Dendritic cell treated with granulocyte-macrophage colony-stimulating factor and Interleukin-4, amounts not matched to agents 40 ng/mL and 50 ng/mL, for 4 days (primary cell): ENCODE results near the gene CBL.
"Not testable (repeated sequence)": the region's sequence is repeated elsewhere in the genome, so short reads cannot be mapped to it uniquely, and the experiment has no call there.

Experiments
- H3K27ac Mint-ChIP-seq: one replicate; pipeline ENCODE4 v1.8.0; 2022; ENCODE audit warnings: mild to moderate bottlenecking, mixed read lengths
- H3K27me3 Mint-ChIP-seq: one replicate; pipeline ENCODE4 v1.8.0; 2022; ENCODE audit warnings: mild to moderate bottlenecking, mixed read lengths
- H3K36me3 Mint-ChIP-seq: one replicate; pipeline ENCODE4 v1.8.0; 2022; ENCODE audit warnings: low read depth, mixed read lengths
- H3K4me1 Mint-ChIP-seq: one replicate; pipeline ENCODE4 v1.8.0; 2022; ENCODE audit warnings: low read depth, mixed read lengths
- H3K4me3 Mint-ChIP-seq: one replicate; pipeline ENCODE4 v1.8.0; 2022; ENCODE audit warnings: mild to moderate bottlenecking, moderate library complexity, mixed read lengths
- H3K9me3 Mint-ChIP-seq: one replicate; pipeline ENCODE4 v1.8.0; 2022; ENCODE audit warnings: mixed read lengths
- intact Hi-C: fragments of 100-400 bp; cut with micrococcal nuclease; formaldehyde crosslinking; loops from one replicate; pipeline ENCODE4 v1.15.0; 2022

CBL gene

GRCh38 chr11:119207415-119207960 is 1.3 kb downstream of the CBL start:
- intact Hi-C loops = loop anchor here (5.0 kb wide), 1 partner anchor 100 kb away; the partner anchor contains the start of gene C2CD2L
- Mint-ChIP-seq H3K4me1 (peaks cover 45% of the 10 kb centered on the region), H3K36me3 (peaks cover 21% of the 10 kb centered on the region), H3K27ac (peak overlapping the region; percentile 94), H3K9me3 (no peaks in the 10 kb centered on the region), H3K4me3 (peak overlapping the region; percentile 91), H3K27me3 (no peaks in the 10 kb centered on the region)

- Mint-ChIP-seq H3K27ac (no peak overlapping the region), H3K36me3 (peaks cover 21% of the 10 kb centered on the region), H3K4me3 (no peak overlapping the region), H3K9me3 (no peaks in the 10 kb centered on the region), H3K27me3 (no peaks in the 10 kb centered on the region), H3K4me1 (peaks cover 47% of the 10 kb centered on the region)
- intact Hi-C loops = loop anchor here (5.0 kb wide), 1 partner anchor 102 kb away; the partner anchor contains the start of gene C2CD2L
Observed at GRCh38 chr11:119209186-119209585, 3.0 kb downstream of the CBL start.

GRCh38 chr11:119210050-119210449 is 3.9 kb downstream of the CBL start:
- peaks cover 26% of the 10 kb centered on the region for H3K36me3 Mint-ChIP-seq
- H3K9me3 Mint-ChIP-seq = no peaks in the 10 kb centered on the region
- H3K4me1 Mint-ChIP-seq = peaks cover 47% of the 10 kb centered on the region
- no peak overlapping the region for H3K27ac Mint-ChIP-seq
- H3K27me3 Mint-ChIP-seq = no peaks in the 10 kb centered on the region
- no peak overlapping the region for H3K4me3 Mint-ChIP-seq
- intact Hi-C loops = loop anchor here (10.0 kb wide), 1 partner anchor 55 kb away; no protein-coding TSS in a partner anchor

GRCh38 chr11:119218141-119218878 is 12.2 kb downstream of the CBL start:
- Mint-ChIP-seq H3K4me1 (peaks cover 35% of the 10 kb centered on the region), H3K36me3 (peaks cover 14% of the 10 kb centered on the region), H3K27ac (no peak overlapping the region), H3K4me3 (no peak overlapping the region), H3K9me3 (no peaks in the 10 kb centered on the region), H3K27me3 (no peaks in the 10 kb centered on the region)
- intact Hi-C loops = loop anchor here (10.0 kb wide), 1 partner anchor 46 kb away; no protein-coding TSS in a partner anchor

- Mint-ChIP-seq H3K4me1 (peaks cover 34% of the 10 kb centered on the region), H3K27me3 (no peaks in the 10 kb centered on the region), H3K27ac (no peak overlapping the region), H3K4me3 (no peak overlapping the region), H3K36me3 (peaks cover 28% of the 10 kb centered on the region), H3K9me3 (no peaks in the 10 kb centered on the region)
- intact Hi-C loops = no loop called here
Observed at GRCh38 chr11:119222308-119222707, 16.2 kb downstream of the CBL start.

- Mint-ChIP-seq H3K36me3 (peaks cover 33% of the 10 kb centered on the region), H3K4me3 (no peak overlapping the region), H3K9me3 (no peaks in the 10 kb centered on the region), H3K27me3 (no peaks in the 10 kb centered on the region), H3K4me1 (peaks cover 32% of the 10 kb centered on the region), H3K27ac (no peak overlapping the region)
- intact Hi-C loops = no loop called here
Observed at GRCh38 chr11:119222891-119223290, 16.8 kb downstream of the CBL start.

GRCh38 chr11:119223856-119224255 is 17.7 kb downstream of the CBL start:
- no peaks in the 10 kb centered on the region for H3K27me3 Mint-ChIP-seq
- no peaks in the 10 kb centered on the region for H3K9me3 Mint-ChIP-seq
- no peak overlapping the region for H3K4me3 Mint-ChIP-seq
- peaks cover 40% of the 10 kb centered on the region for H3K4me1 Mint-ChIP-seq
- H3K27ac Mint-ChIP-seq = no peak overlapping the region
- intact Hi-C loops = no loop called here
- H3K36me3 Mint-ChIP-seq = peaks cover 42% of the 10 kb centered on the region

GRCh38 chr11:119228535-119229287 is 22.6 kb downstream of the CBL start:
- Mint-ChIP-seq H3K27ac (peak overlapping the region; percentile 10), H3K4me1 (peaks cover 47% of the 10 kb centered on the region), H3K36me3 (peaks cover 76% of the 10 kb centered on the region)
- intact Hi-C loops, H3K4me3 Mint-ChIP-seq, H3K27me3 Mint-ChIP-seq, H3K9me3 Mint-ChIP-seq: not testable (repeated sequence)

- Mint-ChIP-seq H3K27ac (peak overlapping the region; percentile 10), H3K27me3 (no peaks in the 10 kb centered on the region), H3K4me3 (no peak overlapping the region), H3K36me3 (peaks cover 82% of the 10 kb centered on the region), H3K4me1 (peaks cover 41% of the 10 kb centered on the region), H3K9me3 (no peaks in the 10 kb centered on the region)
- intact Hi-C loops = no loop called here
Observed at GRCh38 chr11:119229288-119229672, 23.1 kb downstream of the CBL start.

GRCh38 chr11:119229741-119230140 is 23.6 kb downstream of the CBL start:
- H3K27me3 Mint-ChIP-seq = no peaks in the 10 kb centered on the region
- H3K4me3 Mint-ChIP-seq = no peak overlapping the region
- peaks cover 40% of the 10 kb centered on the region for H3K4me1 Mint-ChIP-seq
- intact Hi-C loops = no loop called here
- H3K27ac Mint-ChIP-seq = peak overlapping the region; percentile 10
- H3K36me3 Mint-ChIP-seq = peaks cover 82% of the 10 kb centered on the region
- no peaks in the 10 kb centered on the region for H3K9me3 Mint-ChIP-seq

- H3K27ac Mint-ChIP-seq = no peak overlapping the region
- no peaks in the 10 kb centered on the region for H3K9me3 Mint-ChIP-seq
- intact Hi-C loops = no loop called here
- no peaks in the 10 kb centered on the region for H3K27me3 Mint-ChIP-seq
- peaks cover 71% of the 10 kb centered on the region for H3K36me3 Mint-ChIP-seq
- no peak overlapping the region for H3K4me3 Mint-ChIP-seq
- peaks cover 43% of the 10 kb centered on the region for H3K4me1 Mint-ChIP-seq
Observed at GRCh38 chr11:119236490-119236889, 30.4 kb downstream of the CBL start.

GRCh38 chr11:119236891-119237290 is 30.8 kb downstream of the CBL start:
- intact Hi-C loops = no loop called here
- no peak overlapping the region for H3K27ac Mint-ChIP-seq
- no peaks in the 10 kb centered on the region for H3K27me3 Mint-ChIP-seq
- no peak overlapping the region for H3K4me3 Mint-ChIP-seq
- H3K9me3 Mint-ChIP-seq = no peaks in the 10 kb centered on the region
- H3K36me3 Mint-ChIP-seq = peaks cover 75% of the 10 kb centered on the region
- H3K4me1 Mint-ChIP-seq = peaks cover 47% of the 10 kb centered on the region

- H3K4me1 Mint-ChIP-seq = peaks cover 45% of the 10 kb centered on the region
- intact Hi-C loops = no loop called here
- no peaks in the 10 kb centered on the region for H3K9me3 Mint-ChIP-seq
- H3K4me3 Mint-ChIP-seq = no peak overlapping the region
- H3K27me3 Mint-ChIP-seq = no peaks in the 10 kb centered on the region
- H3K27ac Mint-ChIP-seq = no peak overlapping the region
- H3K36me3 Mint-ChIP-seq = peaks cover 77% of the 10 kb centered on the region
Observed at GRCh38 chr11:119237515-119237914, 31.4 kb downstream of the CBL start.
